A549 (cell line): Measurements from ENCODE around the gene TIPARP.
"Not testable (repeated sequence)": the region's sequence is repeated elsewhere in the genome, so short reads cannot be mapped to it uniquely, and the experiment has no call there.

Experiments
- CTCF ChIP-seq: fragments of >200 bp; sonication (Bioruptor Twin); formaldehyde crosslinking; IDR thresholded peaks from 3 replicates; pipeline ENCODE4 v1.5.1; 2016
- RAD21 ChIP-seq, 2 experiments: fragments of >200 bp in 1 of 2; sonication (Bioruptor Twin) in 1 of 2; formaldehyde crosslinking in 1 of 2; IDR thresholded peaks in 1 of 2; conservative IDR thresholded peaks in 1 of 2; 2 replicates in 1 of 2; 3 replicates in 1 of 2; pipeline ENCODE4 v1.6.1; 2012 to 2018; ENCODE audit warnings: inconsistent platforms in 1 of 2
- REST ChIP-seq: fragments of 200-600 bp; sonication (generic); IDR thresholded peaks from 2 replicates; pipeline ENCODE4 v1.6.1; 2016; ENCODE audit warnings: antibody characterized with exemption, mild to moderate bottlenecking, moderate library complexity
- ZSCAN20 ChIP-seq: fragments of 250-450 bp; sonication (Bioruptor Pico); IDR thresholded peaks from 2 replicates; pipeline ENCODE4 v1.8.0; 2022; ENCODE audit warnings: mild to moderate bottlenecking, moderate library complexity

GRCh38 chr3:156737049-156737448 is 62.7 kb downstream of the TIPARP start:
- not testable (repeated sequence) for TF ChIP-seq RAD21 (conservative IDR thresholded peaks at IDR 0.05 in 1 of 2, IDR thresholded peaks at IDR 0.05 in 1 of 2); CTCF; REST; ZSCAN20 (CRISPR knock-in tag)
